HG03039 (cell line): Measurements from ENCODE around the gene ARHGEF1.

Experiments used
- ATAC-seq: cut with Tn5 transposase; IDR thresholded peaks from one replicate; pipeline ENCODE4 v1.9.1; 2021; ENCODE audit warnings: mild to moderate bottlenecking, moderate library complexity; ENCODE audit not compliant: unreplicated experiment

The ARHGEF1 gene

DNA sequence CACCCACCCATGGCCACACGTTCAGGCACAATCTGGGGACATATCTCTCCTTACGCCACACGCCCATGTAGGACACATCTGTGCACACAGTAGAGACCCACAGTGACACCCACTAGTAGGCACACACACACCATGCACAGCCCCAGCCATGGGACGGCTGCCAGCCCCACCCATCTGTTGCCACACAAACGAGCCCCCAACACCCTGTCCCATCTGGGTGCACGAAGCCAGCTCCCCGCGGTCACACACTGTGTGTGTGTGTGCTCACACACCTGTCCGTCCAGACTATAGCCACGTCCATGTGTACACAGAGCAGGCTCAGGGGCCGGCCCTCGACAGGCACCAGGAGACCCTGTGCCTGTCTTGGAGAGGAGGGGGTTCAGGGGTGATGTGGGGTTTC, 34.7 kb downstream of the ARHGEF1 start:
- no peak for ATAC-seq

- ATAC-seq, result no peak
Observed at GRCh38 chr19:41918095-41918494, 35.1 kb downstream of the ARHGEF1 start.

DNA sequence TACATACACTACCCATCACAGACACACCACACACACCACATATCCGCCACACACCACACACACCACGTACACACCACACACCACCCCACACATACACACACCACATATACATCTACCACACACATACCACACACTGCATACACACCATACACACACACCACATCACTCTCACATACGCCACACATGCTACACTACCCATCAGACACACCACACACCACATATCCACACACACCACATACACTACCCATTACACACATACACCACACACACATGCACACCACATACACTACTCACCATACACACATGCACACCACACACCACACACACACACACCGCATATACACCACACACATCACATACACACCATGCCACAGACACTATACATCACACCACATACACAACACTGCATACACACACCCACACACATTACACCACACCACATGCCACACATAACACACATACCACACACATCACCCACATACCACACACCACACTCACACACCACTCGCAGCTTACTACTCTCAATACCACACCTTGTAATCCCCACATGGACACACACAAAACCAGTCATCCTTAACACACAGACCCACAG, 35.8 kb downstream of the ARHGEF1 start:
- no peak for ATAC-seq

DNA sequence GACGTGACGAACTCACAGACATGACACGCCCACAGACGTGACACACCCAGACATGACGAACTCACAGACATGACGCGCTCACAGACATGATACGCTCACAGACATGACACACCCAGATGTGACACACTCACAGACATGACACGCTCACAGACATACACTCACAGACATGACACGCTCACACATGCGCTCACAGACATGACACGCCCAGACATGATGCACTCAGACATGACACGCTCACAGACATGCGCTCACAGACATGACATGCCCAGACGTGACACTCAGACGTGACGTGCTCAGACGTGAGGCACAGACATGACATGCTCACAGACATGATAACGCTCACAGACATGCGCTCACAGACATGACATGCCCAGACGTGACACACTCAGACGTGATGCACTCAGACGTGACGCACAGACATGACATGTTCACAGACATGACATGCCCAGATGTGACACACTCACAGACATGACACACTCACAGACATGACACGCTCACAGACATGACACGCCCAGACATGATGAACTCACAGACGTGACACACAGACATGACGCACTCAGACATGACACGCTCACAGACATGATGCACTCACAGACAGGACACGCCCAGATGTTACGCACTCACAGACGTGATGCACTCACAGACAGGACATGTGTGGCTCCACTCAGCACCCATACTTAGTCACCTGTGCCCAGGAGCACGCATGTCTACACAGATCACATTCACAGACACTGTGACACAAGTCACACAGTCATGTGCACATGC, 37.1 kb downstream of the ARHGEF1 start:
- no peak for ATAC-seq

DNA sequence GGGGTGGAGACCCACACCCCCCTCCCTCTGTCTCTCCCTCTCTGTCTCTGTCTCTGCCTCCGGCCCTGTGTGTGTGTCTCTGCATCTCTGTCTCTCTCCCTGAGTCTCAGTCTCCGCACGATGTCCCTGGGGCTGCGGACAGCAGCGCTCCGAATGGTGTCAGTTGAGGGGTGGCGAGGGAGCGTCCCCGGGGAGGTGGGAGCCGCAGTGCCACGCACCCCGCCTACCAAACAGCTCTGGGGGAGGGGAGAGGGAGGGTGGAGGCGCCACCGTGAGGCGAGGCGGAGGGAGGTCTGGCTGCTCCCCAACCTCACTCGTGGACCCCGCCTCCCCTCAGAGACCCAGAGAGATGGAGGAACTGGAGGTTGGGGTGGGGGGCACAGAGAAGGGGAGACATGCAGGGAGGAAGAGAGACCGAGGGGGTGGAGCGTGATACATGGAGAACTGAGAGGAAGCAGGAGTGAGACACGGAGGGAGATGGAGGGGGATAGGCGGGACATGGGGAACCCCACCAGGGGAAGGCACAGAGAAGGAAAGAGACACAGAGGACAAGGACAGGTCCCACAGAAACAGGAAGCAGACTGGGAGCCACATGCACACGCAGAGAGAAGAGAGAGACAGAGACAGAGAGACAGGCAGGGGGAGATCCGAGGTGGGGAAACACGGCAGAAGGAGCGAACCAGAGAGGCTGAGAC, 38.0 kb downstream of the ARHGEF1 start:
- no peak for ATAC-seq

DNA sequence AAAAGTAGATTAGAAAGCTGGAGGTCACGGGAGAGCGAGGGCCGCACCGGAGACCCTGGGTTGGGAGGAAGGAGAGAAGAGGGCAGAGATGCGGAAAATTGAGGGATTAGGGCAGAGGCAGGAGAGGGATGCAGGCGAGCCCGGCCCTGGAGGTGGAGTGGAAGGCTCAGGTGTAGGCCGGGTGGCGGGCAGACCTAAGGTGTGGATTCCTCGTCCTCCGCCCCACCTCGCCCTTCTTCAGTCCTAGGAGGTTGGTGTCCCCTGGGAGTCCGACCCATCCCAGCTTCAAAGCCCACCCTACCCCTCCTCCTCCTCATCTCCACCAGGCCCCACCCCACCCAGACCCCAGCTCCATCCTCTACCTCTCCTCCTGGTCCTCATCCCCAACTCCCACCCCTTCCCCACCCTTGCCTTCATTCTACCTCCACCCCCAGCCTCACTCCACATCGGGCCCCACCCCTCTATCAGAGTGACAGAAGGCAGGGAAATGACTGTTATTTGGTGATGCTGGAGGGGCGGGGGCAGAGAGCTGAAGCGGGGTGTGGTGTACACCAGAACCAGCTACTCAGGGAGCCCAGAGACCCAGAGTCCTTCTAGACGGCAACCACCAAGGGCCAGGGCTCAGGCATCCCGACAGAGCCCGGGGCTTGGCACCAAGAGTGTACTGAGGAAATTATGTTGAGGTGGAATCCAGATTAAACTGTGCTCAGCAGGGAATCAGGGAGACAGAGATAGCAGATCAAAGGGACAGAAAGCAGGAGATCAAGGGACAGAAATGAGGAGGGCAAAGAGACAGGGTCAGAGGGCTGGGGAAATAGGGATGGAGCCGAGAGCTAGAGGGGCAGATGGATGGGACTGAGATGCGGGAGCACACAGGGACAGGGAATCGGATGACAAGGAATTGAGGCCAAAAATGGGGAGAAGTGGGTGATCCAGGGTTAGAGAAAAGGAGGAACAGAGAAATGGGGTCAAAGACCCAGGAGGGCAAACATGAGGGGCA, 38.9 kb downstream of the ARHGEF1 start:
- ATAC-seq, result no peak

DNA sequence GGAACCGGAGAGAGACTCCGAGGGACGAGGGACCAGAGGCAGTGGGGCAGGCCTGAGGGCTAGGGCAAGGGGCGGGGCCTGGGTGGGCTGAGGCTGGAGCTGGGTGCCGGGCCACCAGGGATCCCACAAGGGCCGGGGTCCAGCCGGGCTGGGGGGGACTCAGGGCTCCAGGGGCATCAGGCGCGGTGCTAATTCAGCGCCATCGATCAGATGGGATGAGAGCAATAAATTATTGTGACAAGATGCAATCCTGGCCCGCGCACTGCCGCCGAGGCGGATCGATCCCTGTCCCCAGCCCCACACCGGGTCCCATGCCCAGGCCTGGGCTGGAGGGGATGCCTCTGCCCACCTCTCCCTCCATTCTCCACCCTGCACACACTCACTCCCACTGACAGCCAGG, 39.6 kb downstream of the ARHGEF1 start:
- ATAC-seq, result no peak

DNA sequence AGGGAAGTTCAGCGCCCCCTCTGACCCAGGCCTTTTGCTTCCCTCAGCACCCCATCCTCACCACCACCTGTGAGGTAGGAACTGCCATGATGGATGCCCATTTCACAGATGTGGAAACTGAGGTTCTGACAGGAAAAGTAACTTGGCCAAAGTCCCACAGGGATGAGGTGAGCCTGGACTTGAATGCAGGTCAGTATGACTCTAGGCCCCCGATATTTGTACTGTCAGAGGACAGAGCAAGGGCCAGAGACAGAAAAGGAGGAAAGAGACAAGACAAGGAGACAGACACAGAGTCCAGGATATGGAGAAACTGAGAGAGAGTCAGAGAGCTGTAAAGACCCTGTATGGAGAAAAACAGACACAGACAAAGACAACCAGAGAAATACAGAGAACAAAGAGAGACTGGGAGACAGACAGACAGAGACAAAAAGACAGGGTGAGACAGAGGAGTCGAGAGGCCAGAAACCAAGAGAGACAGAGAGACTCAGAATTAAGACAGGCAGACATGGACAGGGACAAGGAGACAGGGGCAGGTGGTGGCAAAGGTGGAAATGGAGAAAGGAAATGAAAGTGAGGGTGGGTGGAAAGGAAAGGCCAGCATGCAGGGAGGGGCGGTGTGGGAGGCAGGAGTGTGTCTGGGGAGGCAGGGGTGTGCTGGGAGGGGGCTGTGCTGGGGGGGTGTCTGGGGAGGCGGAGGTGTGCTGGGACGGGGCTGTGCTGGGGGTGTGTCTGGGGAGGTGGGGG, 40.2 kb downstream of the ARHGEF1 start:
- no peak for ATAC-seq

DNA sequence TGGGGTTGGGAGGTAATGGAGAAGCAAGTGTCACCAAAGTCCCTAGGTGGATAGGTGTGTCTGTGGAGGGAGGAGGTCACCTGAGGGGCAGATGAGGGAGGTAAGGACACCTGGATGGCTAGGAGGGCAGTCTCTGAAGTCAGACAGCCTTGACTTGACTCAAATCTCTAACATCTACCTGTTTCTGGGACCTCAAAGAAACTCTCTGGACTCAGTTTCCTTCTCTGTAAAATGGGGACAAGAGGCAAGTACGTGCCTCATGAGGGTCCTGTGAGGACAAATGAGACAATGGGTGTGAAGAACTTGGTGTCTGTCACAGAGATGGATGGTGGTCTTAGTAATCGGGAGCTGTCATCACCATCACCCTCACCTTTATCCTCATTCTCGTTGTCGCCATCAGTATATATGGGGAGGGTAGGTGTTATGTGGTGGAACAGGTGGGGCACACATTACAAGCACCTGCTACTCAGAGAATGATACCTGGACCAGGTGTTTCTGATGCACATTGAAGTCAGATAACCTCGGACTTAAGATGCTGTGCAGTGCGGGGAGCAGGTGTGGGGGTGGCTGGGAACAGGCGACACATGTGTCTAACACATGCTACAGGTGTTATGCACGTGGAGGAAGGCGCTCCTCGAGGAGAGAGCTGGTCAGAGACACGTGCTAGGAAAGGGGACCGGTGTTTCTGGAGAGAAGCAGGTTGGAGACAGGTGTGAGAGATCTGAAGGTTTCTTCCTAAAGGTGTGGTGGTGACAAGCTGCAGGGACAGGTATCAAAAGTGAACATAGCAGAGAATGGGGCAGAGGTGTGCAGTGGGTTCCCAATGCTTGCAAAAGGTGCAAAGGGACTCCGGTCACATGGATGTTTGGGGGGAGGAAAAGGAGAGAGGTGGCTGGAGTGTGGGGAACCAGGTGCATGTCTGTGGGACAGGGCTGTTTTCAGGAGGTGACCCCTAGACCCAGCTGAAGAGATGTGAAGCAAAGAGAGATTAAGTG, 41.5 kb downstream of the ARHGEF1 start:
- no peak for ATAC-seq

GRCh38 chr19:41925208-41926003, 42.4 kb downstream of the ARHGEF1 start:
- ATAC-seq, result no peak

DNA sequence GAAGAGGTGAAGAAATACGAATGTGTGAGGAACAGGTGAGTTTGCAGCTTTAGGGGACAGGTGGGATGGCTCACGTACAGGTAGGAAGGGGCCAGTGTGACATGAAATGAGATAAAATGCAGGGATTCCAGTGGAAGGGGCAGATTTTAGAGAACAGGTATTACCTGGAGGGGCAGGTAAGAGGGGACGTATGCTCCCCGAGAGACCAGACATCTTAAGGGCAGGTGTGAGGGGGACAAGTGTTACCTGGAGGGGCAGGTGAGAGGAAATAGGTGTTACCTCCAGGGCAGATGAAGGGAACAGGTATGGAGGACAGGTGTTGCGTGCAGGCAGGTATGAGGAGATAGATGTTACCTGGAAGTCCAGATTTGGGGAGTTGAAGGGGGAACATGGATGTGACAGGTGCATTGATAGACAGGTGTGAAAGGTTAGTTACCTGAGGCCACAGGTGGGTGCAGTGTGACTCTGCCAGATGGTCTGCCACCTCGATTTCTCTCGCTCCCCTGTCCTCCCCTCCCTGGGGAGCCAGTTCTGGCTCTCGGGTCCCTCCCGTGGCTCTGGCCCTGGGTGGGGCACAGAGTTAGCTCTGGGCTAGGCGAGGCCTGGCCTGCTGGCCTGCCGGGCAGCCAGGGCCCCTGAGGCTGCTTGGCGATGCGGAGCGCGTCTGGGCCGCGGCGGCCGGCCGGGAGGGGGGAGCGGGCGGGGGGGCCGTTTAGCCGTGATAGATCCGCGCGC, 43.2 kb downstream of the ARHGEF1 start:
- ATAC-seq, result no peak

- ATAC-seq, result no peak
Observed at GRCh38 chr19:41926763-41927496, 43.9 kb downstream of the ARHGEF1 start.

DNA sequence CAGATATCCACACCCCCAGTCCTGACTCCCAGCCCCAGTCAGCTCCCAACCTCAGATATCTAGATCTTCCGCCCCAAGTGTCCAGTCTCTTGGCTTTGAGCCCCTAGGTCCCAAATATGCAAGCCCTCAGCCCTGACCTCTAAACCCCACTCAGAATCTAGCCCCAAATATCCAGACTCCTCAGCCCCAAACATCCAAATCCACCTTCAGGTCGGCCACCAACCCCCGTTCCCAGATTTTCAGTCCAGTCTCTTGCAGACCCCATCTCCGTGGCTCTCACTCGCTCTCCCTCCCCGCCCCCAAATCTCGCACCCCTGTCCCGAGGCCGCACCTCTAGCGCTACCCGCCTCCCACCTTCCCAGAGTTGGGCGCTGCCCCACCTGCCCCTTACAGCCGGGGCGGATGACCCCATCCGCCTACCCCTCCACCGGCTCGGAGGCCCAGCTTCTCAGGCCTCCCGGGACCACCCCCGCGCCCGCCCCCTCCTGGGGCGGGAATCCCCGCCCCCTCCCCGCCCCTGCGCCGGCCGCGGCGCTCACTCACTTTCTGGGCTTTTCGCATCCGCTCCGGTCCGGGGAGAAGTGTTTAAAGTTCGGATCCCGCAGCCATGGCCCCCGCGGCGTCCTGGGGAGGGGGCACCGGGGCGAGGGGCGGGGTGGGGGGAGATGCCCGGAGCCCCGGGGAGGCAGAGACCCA, 44.7 kb downstream of the ARHGEF1 start:
- ATAC-seq, result no peak

DNA sequence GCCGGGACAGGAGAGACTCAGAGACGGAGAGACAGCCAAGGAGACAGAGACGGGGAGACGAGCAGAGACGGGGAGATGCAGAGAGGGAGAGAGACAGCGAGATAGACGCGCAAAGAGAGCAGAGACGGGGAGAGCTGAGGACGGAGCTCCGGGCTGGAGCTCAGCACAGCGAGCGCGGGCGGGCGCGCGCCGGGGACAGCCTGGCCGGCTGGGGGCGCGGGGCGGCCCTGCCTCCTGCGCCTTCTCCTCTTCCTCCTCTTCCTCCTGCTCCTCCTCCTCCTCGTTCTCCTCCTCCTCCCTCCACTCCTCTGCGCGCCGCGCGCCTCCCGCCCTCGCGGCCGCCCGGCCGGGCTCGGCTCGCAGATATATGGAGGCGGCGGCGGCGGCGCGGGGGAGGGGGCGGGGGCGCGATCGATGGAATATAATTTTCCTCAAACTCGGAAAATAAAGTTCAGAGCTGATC, 45.3 kb downstream of the ARHGEF1 start, which contains the start of gene ERFL:
Gene ERFL, minus strand, starts transcription at position 229 of the 463 bp plus-strand sequence. CDS start 15,530 bp downstream, outside the sequence.
- ATAC-seq, result no peak

DNA sequence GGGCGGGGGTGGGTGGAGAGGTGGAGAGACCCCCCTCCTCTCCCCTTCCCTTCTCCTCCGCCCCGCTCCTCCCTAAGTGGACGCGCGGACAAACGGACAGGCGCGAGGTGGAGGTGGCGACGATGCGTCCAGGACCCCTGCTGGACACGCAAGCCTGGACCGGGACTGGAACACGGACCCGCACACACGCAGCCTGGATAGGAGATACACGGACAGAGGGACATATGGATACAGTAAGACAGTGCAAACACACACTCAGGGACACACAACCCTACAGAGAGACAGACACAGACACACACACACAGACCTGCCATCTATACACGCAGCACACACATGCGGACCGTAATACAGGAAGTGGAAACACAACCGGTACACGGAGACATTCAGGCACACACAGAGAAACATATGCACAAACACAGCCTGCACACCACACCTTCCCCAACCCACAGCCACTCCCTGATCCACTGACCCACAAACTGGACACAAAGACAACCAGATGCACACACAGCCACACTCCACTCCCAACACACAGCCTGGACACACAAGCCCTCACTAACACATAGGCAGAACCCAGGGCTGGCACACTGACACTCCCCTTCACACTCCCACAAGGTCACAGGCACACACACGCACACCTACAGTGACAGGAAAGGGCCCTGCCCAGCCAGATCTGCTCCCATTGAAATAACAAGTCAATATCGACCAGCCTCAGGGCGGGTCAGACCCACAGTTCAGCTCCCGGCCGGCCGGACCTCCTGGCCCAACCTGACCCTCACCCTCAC, 46.0 kb downstream of the ARHGEF1 start:
- no peak for ATAC-seq
